NT2/D1 (cell line): Measurements from ENCODE around the gene TMEM217.
"Not testable (repeated sequence)": the region's sequence is repeated elsewhere in the genome, so short reads cannot be mapped to it uniquely, and the experiment has no call there.

Experiments used
- DNase-seq: peaks from one replicate; pipeline ENCODE4 v3.0.0-alpha.2; 2011; ENCODE audit warnings: low read depth, low spot score
- H3K27me3 ChIP-seq: 2 replicates; pipeline ENCODE4 v1.6.0; 2011; ENCODE audit warnings: mild to moderate bottlenecking; ENCODE audit not compliant: insufficient read length, insufficient read depth
- H3K36me3 ChIP-seq: 2 replicates; pipeline ENCODE4 v1.6.1; 2011; ENCODE audit warnings: mild to moderate bottlenecking, low read length, mixed read lengths; ENCODE audit not compliant: insufficient read depth, insufficient read length
- H3K4me1 ChIP-seq: 2 replicates; pipeline ENCODE4 v1.5.1; 2011; ENCODE audit not compliant: insufficient read depth, insufficient read length
- H3K4me3 ChIP-seq: 2 replicates; pipeline ENCODE4 v1.5.1; 2011; ENCODE audit warnings: low read depth; ENCODE audit not compliant: insufficient read length
- H3K9ac ChIP-seq: 2 replicates; pipeline ENCODE4 v1.6.0; 2011; ENCODE audit warnings: low read depth; ENCODE audit not compliant: insufficient read length
- H3K9me3 ChIP-seq: 2 replicates; pipeline ENCODE4 v1.5.1; 2011; ENCODE audit warnings: mild to moderate bottlenecking, low read length; ENCODE audit not compliant: insufficient read depth
- SUZ12 ChIP-seq: IDR thresholded peaks from 2 replicates; pipeline ENCODE4 v1.6.1; 2011; ENCODE audit not compliant: insufficient read length, insufficient read depth; ENCODE audit errors: extremely low read depth
- YY1 ChIP-seq: IDR thresholded peaks from 2 replicates; pipeline ENCODE4 v1.6.1; 2011; ENCODE audit not compliant: insufficient read length, insufficient read depth
- ZNF274 ChIP-seq: IDR thresholded peaks from 2 replicates; pipeline ENCODE4 v1.6.1; 2011; ENCODE audit warnings: mild to moderate bottlenecking, low read depth, low read length

The TMEM217 gene

GRCh38 chr6:37302086-37302686, 44.2 kb upstream of the TMEM217 start:
- Histone ChIP-seq H3K4me3 (no peak overlapping the region), H3K36me3 (peaks cover 41% of the 10 kb centered on the region), H3K27me3 (no peaks in the 10 kb centered on the region), H3K9me3 (no peaks in the 10 kb centered on the region), H3K4me1 (no peaks in the 10 kb centered on the region), H3K9ac (no peak overlapping the region)
- DNase-seq = no peak
- TF ChIP-seq YY1 = no peak
- no peak for TF ChIP-seq ZNF274
- no peak for TF ChIP-seq SUZ12

- H3K36me3 ChIP-seq = peaks cover 31% of the 10 kb centered on the region
- H3K9ac ChIP-seq = no peak overlapping the region
- no peaks in the 10 kb centered on the region for H3K27me3 ChIP-seq
- H3K4me3 ChIP-seq = no peak overlapping the region
- TF ChIP-seq ZNF274 (no peak), YY1 (no peak), SUZ12 (no peak)
- DNase-seq = no peak
- no peaks in the 10 kb centered on the region for H3K4me1 ChIP-seq
- H3K9me3 ChIP-seq = no peaks in the 10 kb centered on the region
Measured at GRCh38 chr6:37299990-37300389, 42.0 kb upstream of the TMEM217 start.

GRCh38 chr6:37298958-37299357, 41.0 kb upstream of the TMEM217 start:
- H3K9ac ChIP-seq = no peak overlapping the region
- H3K36me3 ChIP-seq = peaks cover 34% of the 10 kb centered on the region
- no peak overlapping the region for H3K4me3 ChIP-seq

DNA sequence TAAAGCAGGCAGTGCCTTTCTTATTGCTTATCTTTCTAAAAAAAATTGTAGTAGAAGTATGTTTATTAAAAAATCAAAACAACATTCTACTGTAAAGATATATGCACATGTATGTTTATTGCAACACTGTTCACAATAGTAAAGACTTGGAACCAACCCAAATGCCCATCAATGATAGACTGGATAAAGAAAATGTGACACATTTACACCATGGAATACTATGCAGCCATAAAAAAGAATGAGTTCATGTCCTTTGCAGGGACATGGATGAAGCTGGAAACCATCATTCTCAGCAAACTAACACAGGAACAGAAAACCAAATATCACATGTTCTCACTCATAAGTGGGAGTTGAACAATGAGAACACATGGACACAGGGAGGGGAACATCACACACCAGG, 39.7 kb upstream of the TMEM217 start:
- H3K9ac ChIP-seq, H3K9me3 ChIP-seq, DNase-seq, H3K4me3 ChIP-seq, H3K27me3 ChIP-seq, H3K4me1 ChIP-seq: not testable (repeated sequence)
- H3K36me3 ChIP-seq = peaks cover 32% of the 10 kb centered on the region

More at GRCh38 chr6:37298958-37299357, 41.0 kb upstream of the TMEM217 start:
- Histone ChIP-seq H3K27me3 (no peaks in the 10 kb centered on the region), H3K4me1 (no peaks in the 10 kb centered on the region), H3K9me3 (no peaks in the 10 kb centered on the region)
- no peak for TF ChIP-seq SUZ12
- no peak for TF ChIP-seq YY1
- no peak for TF ChIP-seq ZNF274
- no peak for DNase-seq

DNA sequence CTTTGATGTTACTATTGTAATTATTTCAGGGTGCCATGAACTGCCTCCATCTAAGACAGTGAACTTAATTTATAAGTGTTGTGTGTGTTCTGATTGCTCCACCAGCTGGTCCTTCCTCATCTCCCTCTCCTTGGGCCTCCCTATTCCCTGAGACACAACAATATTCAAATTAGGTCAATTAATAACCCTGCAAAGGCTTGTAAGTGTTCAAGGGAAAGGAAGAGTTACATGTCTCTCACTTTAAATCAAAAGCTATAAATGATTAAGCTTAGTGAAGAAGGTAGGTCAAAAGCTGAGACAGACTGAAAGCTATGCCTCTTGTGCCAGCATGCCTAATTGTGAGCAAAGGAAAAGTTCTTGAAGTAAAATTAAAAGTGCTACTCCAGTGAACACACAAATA, 35.5 kb upstream of the TMEM217 start:
- TF ChIP-seq ZNF274 (no peak), YY1 (no peak), SUZ12 (no peak)
- Histone ChIP-seq H3K36me3 (peaks cover 37% of the 10 kb centered on the region), H3K4me3 (no peak overlapping the region)

GRCh38 chr6:37289931-37290330, 32.0 kb upstream of the TMEM217 start:
- no peak overlapping the region for H3K9ac ChIP-seq
- no peak overlapping the region for H3K4me3 ChIP-seq

More for the DNA sequence above, 35.5 kb upstream of the TMEM217 start:
- Histone ChIP-seq H3K9ac (no peak overlapping the region), H3K4me1 (no peaks in the 10 kb centered on the region), H3K27me3 (no peaks in the 10 kb centered on the region), H3K9me3 (no peaks in the 10 kb centered on the region)
- no peak for DNase-seq

GRCh38 chr6:37288247-37288646, 30.3 kb upstream of the TMEM217 start:
- H3K9me3 ChIP-seq = no peaks in the 10 kb centered on the region
- H3K4me1 ChIP-seq = no peaks in the 10 kb centered on the region
- H3K36me3 ChIP-seq = peaks cover 50% of the 10 kb centered on the region
- H3K9ac ChIP-seq = no peak overlapping the region
- no peak for DNase-seq
- no peak for TF ChIP-seq YY1
- no peak for TF ChIP-seq ZNF274
- no peak for TF ChIP-seq SUZ12
- H3K27me3 ChIP-seq = no peaks in the 10 kb centered on the region
- H3K4me3 ChIP-seq = no peak overlapping the region

More at GRCh38 chr6:37289931-37290330, 32.0 kb upstream of the TMEM217 start:
- H3K9me3 ChIP-seq = no peaks in the 10 kb centered on the region
- H3K27me3 ChIP-seq = no peaks in the 10 kb centered on the region
- peaks cover 47% of the 10 kb centered on the region for H3K36me3 ChIP-seq
- no peak for TF ChIP-seq ZNF274
- TF ChIP-seq YY1 = no peak
- TF ChIP-seq SUZ12 = no peak
- DNase-seq = no peak
- no peaks in the 10 kb centered on the region for H3K4me1 ChIP-seq
